Measurements from ENCODE around the gene PCMTD2. TPM values are rescaled to one million over a fixed set of nuclear protein-coding genes. Genes with fewer than 3 reads are reported as not detected.

Gene PCMTD2
- total and polyA plus RNA-seq, 2 of the 13 experiments (the other 11 are each of a cell fraction or from before 2014, with no cell fraction given): 47.0 to 76.9 TPM

GRCh38 chr20:64238115-64238825, 17.3 kb upstream of the PCMTD2 start (continued):
- peak; percentile 56; the same call in 1 of the 2 replicates for TF ChIP-seq JUND (CRISPR knock-in tag; IDR thresholded peaks at IDR 0.05)
- TF ChIP-seq, protein P1, sequence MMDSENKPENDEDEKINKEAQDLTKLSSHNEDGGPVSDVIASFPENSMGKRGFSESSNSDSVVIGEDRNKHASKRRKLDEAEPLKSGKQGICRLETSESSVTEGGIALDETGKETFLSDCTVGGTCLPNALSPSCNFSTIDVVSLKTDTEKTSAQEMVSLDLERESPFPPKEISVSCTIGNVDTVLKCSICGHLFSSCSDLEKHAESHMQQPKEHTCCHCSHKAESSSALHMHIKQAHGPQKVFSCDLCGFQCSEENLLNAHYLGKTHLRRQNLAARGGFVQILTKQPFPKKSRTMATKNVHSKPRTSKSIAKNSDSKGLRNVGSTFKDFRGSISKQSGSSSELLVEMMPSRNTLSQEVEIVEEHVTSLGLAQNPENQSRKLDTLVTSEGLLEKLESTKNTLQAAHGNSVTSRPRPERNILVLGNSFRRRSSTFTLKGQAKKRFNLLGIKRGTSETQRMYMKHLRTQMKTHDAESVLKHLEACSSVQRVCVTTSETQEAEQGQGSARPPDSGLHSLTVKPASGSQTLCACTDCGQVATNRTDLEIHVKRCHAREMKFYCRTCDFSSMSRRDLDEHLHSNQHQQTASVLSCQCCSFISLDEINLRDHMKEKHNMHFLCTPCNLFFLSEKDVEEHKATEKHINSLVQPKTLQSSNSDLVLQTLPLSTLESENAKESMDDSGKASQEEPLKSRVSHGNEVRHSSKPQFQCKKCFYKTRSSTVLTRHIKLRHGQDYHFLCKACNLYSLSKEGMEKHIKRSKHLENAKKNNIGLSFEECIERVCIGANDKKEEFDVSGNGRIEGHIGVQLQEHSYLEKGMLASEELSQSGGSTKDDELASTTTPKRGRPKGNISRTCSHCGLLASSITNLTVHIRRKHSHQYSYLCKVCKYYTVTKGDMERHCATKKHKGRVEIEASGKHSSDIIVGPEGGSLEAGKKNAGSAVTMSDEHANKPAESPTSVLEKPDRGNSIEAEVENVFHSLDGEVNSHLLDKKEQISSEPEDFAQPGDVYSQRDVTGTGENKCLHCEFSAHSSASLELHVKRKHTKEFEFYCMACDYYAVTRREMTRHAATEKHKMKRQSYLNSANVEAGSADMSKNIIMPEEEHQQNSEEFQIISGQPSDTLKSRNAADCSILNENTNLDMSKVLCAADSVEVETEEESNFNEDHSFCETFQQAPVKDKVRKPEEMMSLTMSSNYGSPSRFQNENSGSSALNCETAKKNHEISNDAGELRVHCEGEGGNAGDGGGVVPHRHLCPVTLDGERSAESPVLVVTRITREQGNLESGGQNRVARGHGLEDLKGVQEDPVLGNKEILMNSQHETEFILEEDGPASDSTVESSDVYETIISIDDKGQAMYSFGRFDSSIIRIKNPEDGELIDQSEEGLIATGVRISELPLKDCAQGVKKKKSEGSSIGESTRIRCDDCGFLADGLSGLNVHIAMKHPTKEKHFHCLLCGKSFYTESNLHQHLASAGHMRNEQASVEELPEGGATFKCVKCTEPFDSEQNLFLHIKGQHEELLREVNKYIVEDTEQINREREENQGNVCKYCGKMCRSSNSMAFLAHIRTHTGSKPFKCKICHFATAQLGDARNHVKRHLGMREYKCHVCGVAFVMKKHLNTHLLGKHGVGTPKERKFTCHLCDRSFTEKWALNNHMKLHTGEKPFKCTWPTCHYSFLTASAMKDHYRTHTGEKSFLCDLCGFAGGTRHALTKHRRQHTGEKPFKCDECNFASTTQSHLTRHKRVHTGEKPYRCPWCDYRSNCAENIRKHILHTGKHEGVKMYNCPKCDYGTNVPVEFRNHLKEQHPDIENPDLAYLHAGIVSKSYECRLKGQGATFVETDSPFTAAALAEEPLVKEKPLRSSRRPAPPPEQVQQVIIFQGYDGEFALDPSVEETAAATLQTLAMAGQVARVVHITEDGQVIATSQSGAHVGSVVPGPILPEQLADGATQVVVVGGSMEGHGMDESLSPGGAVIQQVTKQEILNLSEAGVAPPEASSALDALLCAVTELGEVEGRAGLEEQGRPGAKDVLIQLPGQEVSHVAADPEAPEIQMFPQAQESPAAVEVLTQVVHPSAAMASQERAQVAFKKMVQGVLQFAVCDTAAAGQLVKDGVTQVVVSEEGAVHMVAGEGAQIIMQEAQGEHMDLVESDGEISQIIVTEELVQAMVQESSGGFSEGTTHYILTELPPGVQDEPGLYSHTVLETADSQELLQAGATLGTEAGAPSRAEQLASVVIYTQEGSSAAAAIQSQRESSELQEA (CRISPR knock-in tag; IDR thresholded peaks at IDR 0.05; ENCODE audit: not compliant biosample characterization): peak; percentile 24
- TF ChIP-seq SOX5 (CRISPR knock-in tag; IDR thresholded peaks at IDR 0.05; ENCODE audit: borderline replicate concordance): peak; percentile 60
- peak; percentile 32; the same call in 1 of the 2 replicates for TF ChIP-seq KAT7 (CRISPR knock-in tag; IDR thresholded peaks at IDR 0.05; ENCODE audit: borderline replicate concordance)
- TF ChIP-seq SRY (CRISPR knock-in tag; IDR thresholded peaks at IDR 0.05): peak; percentile 49; the same call in 1 of the 2 replicates
- TF ChIP-seq, protein P2, sequence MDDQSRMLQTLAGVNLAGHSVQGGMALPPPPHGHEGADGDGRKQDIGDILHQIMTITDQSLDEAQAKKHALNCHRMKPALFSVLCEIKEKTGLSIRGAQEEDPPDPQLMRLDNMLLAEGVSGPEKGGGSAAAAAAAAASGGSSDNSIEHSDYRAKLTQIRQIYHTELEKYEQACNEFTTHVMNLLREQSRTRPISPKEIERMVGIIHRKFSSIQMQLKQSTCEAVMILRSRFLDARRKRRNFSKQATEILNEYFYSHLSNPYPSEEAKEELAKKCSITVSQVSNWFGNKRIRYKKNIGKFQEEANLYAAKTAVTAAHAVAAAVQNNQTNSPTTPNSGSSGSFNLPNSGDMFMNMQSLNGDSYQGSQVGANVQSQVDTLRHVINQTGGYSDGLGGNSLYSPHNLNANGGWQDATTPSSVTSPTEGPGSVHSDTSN (CRISPR knock-in tag; IDR thresholded peaks at IDR 0.05; ENCODE audit: borderline replicate concordance): no peak
- TF ChIP-seq TBL1XR1 (IDR thresholded peaks at IDR 0.05; ENCODE audit: borderline replicate concordance, low read length, partially characterized antibody): peak; percentile 47
- TF ChIP-seq, protein P3, sequence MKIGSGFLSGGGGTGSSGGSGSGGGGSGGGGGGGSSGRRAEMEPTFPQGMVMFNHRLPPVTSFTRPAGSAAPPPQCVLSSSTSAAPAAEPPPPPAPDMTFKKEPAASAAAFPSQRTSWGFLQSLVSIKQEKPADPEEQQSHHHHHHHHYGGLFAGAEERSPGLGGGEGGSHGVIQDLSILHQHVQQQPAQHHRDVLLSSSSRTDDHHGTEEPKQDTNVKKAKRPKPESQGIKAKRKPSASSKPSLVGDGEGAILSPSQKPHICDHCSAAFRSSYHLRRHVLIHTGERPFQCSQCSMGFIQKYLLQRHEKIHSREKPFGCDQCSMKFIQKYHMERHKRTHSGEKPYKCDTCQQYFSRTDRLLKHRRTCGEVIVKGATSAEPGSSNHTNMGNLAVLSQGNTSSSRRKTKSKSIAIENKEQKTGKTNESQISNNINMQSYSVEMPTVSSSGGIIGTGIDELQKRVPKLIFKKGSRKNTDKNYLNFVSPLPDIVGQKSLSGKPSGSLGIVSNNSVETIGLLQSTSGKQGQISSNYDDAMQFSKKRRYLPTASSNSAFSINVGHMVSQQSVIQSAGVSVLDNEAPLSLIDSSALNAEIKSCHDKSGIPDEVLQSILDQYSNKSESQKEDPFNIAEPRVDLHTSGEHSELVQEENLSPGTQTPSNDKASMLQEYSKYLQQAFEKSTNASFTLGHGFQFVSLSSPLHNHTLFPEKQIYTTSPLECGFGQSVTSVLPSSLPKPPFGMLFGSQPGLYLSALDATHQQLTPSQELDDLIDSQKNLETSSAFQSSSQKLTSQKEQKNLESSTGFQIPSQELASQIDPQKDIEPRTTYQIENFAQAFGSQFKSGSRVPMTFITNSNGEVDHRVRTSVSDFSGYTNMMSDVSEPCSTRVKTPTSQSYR (CRISPR knock-in tag; IDR thresholded peaks at IDR 0.05; ENCODE audit: borderline replicate concordance): peak; percentile 62
- peak; percentile 82; the same call in 1 of the 2 replicates for TF ChIP-seq MXD4 (CRISPR knock-in tag; IDR thresholded peaks at IDR 0.05)
- TF ChIP-seq ISL2 (CRISPR knock-in tag; IDR thresholded peaks at IDR 0.05): peak; percentile 67
- TF ChIP-seq SALL2 (CRISPR knock-in tag; IDR thresholded peaks at IDR 0.05): peak; percentile 49; the same call in 1 of the 2 replicates
- TF ChIP-seq PHF8 (CRISPR knock-in tag; IDR thresholded peaks at IDR 0.05): 0 out of 2 replicates have a peak, but pooled peaks have one; percentile 28
- TF ChIP-seq, protein P4, sequence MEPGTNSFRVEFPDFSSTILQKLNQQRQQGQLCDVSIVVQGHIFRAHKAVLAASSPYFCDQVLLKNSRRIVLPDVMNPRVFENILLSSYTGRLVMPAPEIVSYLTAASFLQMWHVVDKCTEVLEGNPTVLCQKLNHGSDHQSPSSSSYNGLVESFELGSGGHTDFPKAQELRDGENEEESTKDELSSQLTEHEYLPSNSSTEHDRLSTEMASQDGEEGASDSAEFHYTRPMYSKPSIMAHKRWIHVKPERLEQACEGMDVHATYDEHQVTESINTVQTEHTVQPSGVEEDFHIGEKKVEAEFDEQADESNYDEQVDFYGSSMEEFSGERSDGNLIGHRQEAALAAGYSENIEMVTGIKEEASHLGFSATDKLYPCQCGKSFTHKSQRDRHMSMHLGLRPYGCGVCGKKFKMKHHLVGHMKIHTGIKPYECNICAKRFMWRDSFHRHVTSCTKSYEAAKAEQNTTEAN (CRISPR knock-in tag; conservative IDR thresholded peaks at IDR 0.05): no peak
- TF ChIP-seq KDM5A (IDR thresholded peaks at IDR 0.05; ENCODE audit: borderline replicate concordance, low read length): 0 out of 2 replicates have a peak, but pooled peaks have one; percentile 30
